ENCODE results near the gene CORO2A. TPM values are rescaled to one million over a fixed set of nuclear protein-coding genes. Genes with fewer than 3 reads are reported as not detected.
"Not testable (repeated sequence)": the region's sequence is repeated elsewhere in the genome, so short reads cannot be mapped to it uniquely, and the experiment has no call there.

The CORO2A gene
- total RNA-seq, 2 experiments from 2014 or later, result 6.0 to 6.5 TPM

DNA sequence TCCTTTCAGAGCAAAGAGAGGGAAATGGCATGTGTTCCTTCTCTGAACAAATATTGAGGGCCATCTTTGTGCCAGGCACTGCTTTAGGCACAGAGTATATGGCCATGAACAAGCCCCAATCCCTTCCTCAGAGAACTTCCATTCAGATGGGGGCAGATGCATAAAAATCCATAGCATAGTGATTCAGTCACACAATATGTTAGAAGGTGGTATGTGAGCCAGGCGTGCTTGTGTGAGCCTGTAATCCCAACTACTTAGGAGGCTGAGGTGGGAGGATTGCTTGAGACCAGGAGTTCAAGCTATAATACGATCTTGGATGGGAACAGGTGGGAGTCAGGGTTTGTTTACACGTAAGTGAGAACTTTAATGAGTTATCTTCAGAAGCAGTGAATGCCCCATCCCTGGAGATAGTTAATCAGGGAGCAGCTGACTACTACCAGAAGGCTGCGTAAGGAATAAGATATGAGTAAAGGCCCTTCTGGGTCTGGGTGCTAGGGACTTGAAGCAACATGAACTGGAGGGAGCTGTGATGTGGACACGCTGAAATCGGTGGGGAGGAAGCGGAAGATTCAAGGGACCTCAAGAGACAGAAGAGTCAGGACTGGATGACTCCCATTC is 108.8 kb downstream of the CORO2A start:
- POLR2A ChIA-PET, result interaction anchor here (0.5 kb wide), 1 partner anchor 23 kb away, joined by 6 read pairs; no protein-coding TSS in a partner anchor
- CTCF ChIA-PET, result interaction anchor here (1.4 kb wide), 1 partner anchor 10 kb away, joined by 3 read pairs; no protein-coding TSS in a partner anchor

DNA sequence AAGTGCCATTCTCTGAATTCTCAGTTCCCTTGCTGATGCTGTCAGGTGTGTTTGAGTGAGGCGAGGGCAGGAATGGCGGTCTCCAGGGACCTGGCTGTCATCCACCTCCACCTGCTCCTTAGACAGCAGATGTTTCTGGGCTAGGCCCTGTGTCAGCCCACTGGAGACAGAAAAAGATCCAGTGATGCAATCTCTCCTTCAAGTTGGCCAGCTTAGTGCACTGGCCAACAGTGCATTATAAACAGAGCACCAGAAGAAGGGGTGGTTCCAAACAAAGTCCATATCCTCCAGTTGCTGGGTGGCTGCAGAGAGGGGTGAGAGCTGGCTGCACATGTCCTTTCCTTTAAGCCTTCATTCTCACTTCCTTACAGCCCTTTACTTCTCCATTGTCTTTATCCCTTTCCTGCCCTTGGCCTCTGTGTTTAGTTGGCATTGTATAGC is 109.4 kb downstream of the CORO2A start:
- POLR2A ChIA-PET, result no interaction called here
- CTCF ChIA-PET, result no interaction called here

DNA sequence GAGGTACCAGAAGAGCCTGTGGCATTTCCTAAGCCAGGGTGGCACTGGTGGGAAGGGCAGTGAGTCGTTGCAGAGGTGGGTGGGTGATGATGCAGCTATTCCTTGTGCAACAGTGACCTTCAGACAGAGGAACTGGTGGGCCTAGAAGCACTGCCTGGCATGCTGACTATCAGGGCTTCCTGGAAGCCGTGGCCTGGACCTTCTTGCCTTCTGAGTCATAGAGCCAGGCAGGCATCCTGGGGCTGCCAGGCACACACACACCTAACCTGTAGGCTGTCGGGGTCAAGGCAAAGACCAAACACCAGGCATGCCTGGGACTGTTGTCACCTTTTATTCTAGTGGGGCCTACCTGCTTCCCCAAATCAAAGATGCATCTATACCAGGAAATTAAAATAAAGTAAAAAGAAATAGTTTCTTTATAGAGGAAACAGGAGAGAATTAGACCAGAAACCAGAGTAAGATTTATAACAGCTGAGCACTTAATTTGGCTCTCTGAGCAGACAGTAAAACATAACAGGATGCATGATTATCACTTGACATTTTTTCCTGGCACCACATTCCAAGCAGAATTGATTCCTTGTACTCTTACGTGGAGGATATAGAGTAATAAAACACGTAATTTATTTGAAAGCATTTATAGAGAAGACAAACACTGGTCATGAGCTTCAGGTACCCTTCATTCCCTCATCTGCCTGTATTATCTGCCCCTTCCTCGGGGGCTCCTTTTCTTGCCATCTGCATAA is 110.8 kb downstream of the CORO2A start:
- POLR2A ChIA-PET, result no interaction called here
- CTCF ChIA-PET, result interaction anchor here (0.9 to 1.5 kb wide), 2 partner anchors 11 to 20 kb away, joined by 3 to 4 read pairs; no protein-coding TSS in a partner anchor

DNA sequence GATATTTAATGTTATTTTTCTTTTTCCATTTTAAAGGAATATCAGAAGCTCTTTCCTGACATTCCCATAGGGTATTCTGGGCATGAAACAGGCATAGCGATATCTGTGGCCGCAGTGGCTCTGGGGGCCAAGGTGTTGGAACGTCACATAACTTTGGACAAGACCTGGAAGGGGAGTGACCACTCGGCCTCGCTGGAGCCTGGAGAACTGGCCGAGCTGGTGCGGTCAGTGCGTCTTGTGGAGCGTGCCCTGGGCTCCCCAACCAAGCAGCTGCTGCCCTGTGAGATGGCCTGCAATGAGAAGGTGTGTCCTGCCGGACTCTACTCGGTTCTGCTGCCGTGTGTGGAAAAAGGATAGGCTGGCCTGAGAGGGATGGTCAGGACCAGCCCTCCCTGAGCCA is 111.7 kb downstream of the CORO2A start:
- CTCF ChIA-PET, result interaction anchor here (0.6 to 1.5 kb wide), 3 partner anchors 8 to 38 kb away, joined by 3 to 4 read pairs (median 3); partner anchors contain the start of gene TRIM14
- POLR2A ChIA-PET, result no interaction called here

DNA sequence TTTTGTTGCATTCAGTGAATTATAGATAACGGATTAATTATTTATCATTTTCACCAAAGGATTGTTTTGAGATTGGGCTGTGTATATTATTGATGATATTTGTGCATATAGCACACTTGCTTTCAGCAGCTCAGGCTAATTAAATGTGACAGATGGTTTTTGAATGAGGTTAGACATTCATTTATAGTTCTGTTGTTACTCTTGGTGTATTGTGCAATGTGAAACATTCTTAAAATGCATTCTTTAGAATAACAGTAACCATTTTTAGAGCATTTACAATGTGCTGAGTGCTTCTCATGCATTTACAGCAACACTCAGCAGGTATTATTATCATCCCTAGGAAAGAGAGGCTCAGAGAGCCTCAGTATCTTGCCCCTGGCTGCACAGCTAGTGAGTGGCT is 112.1 kb downstream of the CORO2A start:
- ChIA-PET POLR2A (no interaction called here), CTCF (interaction anchor here (0.6 kb wide), 2 partner anchors 8 to 39 kb away, joined by 3 read pairs; partner anchors contain the start of gene TRIM14)

DNA sequence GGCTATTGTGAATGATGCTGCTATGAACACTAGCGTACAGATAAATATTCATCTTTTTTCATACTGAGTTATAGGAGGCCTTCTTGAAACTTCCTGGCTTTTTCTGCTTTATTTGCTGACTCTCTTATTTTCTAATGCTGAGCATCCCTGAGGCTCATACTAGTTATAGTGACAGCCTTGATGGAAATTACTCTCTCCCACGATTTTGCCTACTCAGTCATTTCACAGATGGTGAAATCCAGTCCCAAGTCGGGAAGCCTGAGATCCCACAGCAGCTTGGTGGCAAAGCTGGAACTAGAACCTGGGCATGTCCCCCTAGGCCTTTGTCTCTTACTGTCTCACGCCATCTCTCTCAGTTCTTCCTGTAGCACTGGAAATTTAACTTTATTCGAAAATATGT is 113.5 kb downstream of the CORO2A start:
- ChIA-PET CTCF (interaction anchor here (1.2 kb wide), 1 partner anchor 109 kb away, joined by 3 read pairs; no protein-coding TSS in a partner anchor), POLR2A (no interaction called here)

DNA sequence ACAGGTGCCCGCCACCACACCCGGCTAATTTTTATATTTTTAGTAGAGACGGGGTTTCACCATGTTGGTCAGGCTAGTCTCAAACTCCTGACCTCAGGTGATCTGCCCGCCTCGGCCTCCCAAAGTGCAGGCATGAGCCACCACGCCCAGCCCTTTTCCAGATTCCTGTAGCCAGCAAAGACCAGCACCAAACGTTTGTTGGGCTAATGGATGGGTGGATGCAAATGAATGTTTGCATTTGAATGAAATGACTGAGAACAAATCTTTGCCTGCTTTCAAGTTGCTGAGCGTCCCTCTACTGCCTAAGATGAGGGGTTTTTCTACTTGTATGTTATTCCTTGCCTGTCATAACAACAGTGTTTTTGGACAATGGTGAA is 115.9 kb downstream of the CORO2A start:
- CTCF ChIA-PET, result interaction anchor here (0.8 to 1.2 kb wide), 2 partner anchors 42 to 187 kb away, joined by 3 read pairs; no protein-coding TSS in a partner anchor
- POLR2A ChIA-PET, result not testable (repeated sequence)

DNA sequence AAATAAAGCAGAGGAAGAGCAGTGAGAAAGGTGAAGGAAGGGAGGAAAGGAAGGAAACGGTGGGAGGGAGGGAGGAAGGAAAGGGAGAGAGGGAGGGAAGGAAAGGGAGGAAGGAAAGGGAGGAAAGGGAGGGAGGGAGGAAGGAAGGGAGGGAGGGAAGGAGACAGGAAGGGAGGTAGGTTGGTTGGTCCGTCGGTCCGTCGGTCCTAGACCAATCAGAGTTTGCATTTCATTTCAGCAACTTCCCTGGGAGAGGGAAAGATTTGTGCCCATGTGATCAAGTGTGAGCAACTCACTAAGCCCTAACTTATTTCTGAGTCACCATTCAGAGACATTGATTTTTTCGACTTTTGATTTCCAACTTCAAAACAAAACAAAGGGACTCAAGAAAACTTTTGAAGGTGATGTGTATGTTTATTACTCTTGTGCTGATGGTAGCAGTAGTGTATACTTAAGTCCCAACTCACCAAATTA is 117.1 kb downstream of the CORO2A start:
- CTCF ChIA-PET, result interaction anchor here (0.8 to 2.4 kb wide), 6 partner anchors 11 to 188 kb away, joined by 3 to 9 read pairs (median 5); no protein-coding TSS in a partner anchor
- POLR2A ChIA-PET, result interaction anchor here (0.7 kb wide), 2 partner anchors 180 to 509 kb away, joined by 3 to 5 read pairs; no protein-coding TSS in a partner anchor

DNA sequence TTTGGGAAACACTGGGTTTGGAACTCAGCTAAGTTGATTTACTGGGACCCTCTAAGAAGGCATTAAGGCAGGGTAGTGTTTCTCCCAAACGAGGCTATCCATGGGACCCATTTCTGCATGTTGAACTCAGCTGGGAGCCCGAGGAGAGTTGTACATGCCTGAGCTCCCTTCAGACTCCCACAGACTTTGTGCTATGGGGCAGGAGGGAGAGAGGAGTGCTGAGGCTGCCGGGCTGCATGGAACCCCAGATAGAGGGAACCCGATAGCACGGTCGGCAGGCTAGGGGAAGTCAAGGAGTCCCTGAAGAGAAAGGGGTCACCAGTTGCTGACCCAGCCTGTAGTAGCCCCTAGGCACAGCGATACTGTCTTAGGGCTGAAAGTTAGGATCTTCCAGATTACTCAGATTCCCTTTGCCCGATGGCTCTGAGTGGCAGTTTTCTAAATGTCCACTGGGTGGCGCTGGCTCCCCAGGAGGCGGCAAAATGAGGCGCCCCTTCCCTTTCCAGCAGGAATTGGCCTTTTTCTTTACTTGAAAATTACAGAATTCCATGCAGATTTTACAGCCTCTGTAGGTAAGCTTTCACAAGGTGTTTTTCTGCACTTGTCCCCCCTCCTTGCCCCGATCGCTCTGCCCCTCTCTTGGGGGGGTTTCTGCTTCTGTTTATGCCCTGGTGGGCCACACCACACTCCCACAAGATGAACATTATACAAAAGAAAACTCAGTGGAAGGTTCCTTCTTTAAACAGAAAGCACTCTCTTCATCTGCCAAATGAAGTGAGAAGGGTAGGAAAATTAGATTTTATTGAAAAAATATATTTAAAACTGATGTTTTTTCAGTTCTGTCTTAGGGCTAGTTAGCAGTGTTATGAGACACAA is 118.1 kb downstream of the CORO2A start:
- ChIA-PET POLR2A (interaction anchor here (0.7 to 1.0 kb wide), 2 partner anchors 18 to 170 kb away, joined by 3 to 4 read pairs; partner anchors contain the start of gene NANS), CTCF (interaction anchor here (0.9 to 2.4 kb wide), 14 partner anchors 10 to 189 kb away, joined by 3 to 9 read pairs (median 4); partner anchors contain the start of gene NANS)

DNA sequence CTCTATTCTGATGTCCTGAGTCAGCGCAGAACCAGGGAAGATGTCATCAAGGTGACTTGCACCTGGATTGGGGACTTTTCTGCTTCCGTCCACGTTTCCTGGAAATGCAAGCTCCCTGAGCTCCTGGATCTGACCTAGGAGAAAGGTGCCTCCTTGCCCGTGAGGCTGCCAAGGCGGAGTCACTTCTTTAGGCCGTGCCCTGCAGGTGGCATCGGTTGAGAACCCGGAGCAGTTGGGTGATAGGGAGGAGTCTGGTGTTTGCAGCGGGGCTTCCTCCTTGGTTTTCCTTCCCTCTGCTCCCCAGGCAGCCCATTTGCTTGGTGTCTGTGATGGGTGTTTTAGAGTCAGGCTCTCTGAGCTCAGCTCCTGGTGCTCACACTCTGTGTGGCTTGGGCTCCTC is 120.7 kb downstream of the CORO2A start:
- POLR2A ChIA-PET, result interaction anchor here (0.9 kb wide), 1 partner anchor 15 kb away, joined by 5 read pairs; no protein-coding TSS in a partner anchor
- CTCF ChIA-PET, result no interaction called here

Other genes with a start within 250 kb of the CORO2A start
- gene ANP32B, start 209.3 kb downstream of the CORO2A start, total RNA-seq, result 100 to 1,000 TPM; 344 to 345 TPM
- 10 to 100 TPM; 38.3 to 40.2 TPM for gene NANS, start 135.9 kb downstream of the CORO2A start, total RNA-seq
- gene TRIM14, start 73.4 kb downstream of the CORO2A start, total RNA-seq, result 10 to 100 TPM; 44.6 to 45.1 TPM
- 1 to 10 TPM; 2.6 to 2.9 TPM for gene TBC1D2, start 63.0 kb upstream of the CORO2A start, total RNA-seq